Mesenchymal stem cell (in vitro differentiated cells and primary cell): ENCODE measurements around the gene IGSF9.

Experiments
- DNase-seq: peaks from one replicate; pipeline ENCODE4 v3.0.0-alpha.2; 2013
- H2AFZ ChIP-seq: one replicate; pipeline ENCODE4 v1.6.1; 2013; ENCODE audit warnings: low read depth, mild to moderate bottlenecking, control low read depth, inconsistent platforms, low read length, moderate library complexity
- H2AK5ac ChIP-seq: 2 replicates; pipeline ENCODE4 v1.6.1; 2013; ENCODE audit warnings: low read length, moderate library complexity, mild to moderate bottlenecking, inconsistent platforms; ENCODE audit not compliant: severe bottlenecking
- H2BK120ac ChIP-seq: one replicate; pipeline ENCODE4 v1.6.1; 2013; ENCODE audit warnings: low read depth, mild to moderate bottlenecking, inconsistent platforms, low read length, moderate library complexity
- H2BK12ac ChIP-seq, 2 experiments: one replicate each; pipeline ENCODE4 v1.6.1; 2013; ENCODE audit warnings: inconsistent platforms in 2 of 2, low read length in 2 of 2, mild to moderate bottlenecking in 2 of 2, moderate library complexity in 2 of 2, control low read depth in 1 of 2
- H2BK15ac ChIP-seq: one replicate; pipeline ENCODE4 v1.6.1; 2013; ENCODE audit warnings: mild to moderate bottlenecking, low read depth, inconsistent platforms; ENCODE audit not compliant: poor library complexity, severe bottlenecking
- H2BK5ac ChIP-seq: 2 replicates; pipeline ENCODE4 v1.6.1; 2013; ENCODE audit warnings: low read depth, mild to moderate bottlenecking, low read length, control low read depth, inconsistent platforms; ENCODE audit not compliant: poor library complexity, severe bottlenecking
- H3K14ac ChIP-seq, 2 experiments: one replicate each; pipeline ENCODE4 v1.6.1; 2013; ENCODE audit warnings: inconsistent platforms in 2 of 2, low read length in 2 of 2, control low read depth in 1 of 2, mild to moderate bottlenecking in 1 of 2, moderate library complexity in 1 of 2
- H3K18ac ChIP-seq, 2 experiments: one replicate each; pipeline ENCODE4 v1.6.1; 2013; ENCODE audit warnings: inconsistent platforms in 2 of 2, low read length in 2 of 2, control low read depth in 1 of 2, low read depth in 1 of 2, mild to moderate bottlenecking in 1 of 2
- H3K23ac ChIP-seq, 2 experiments: one replicate each; pipeline ENCODE4 v1.6.1; 2013; ENCODE audit warnings: inconsistent platforms in 2 of 2, low read length in 2 of 2, mild to moderate bottlenecking in 2 of 2, moderate library complexity in 2 of 2, control low read depth in 1 of 2
- H3K27ac ChIP-seq: 2 replicates; pipeline ENCODE4 v1.5.1; 2013; ENCODE audit warnings: mild to moderate bottlenecking, moderate library complexity, low read length, control low read depth, inconsistent platforms; ENCODE audit not compliant: poor library complexity, severe bottlenecking
- H3K27me3 ChIP-seq, 2 experiments: 2 replicates each; pipeline versions ENCODE4 v1.6.1 to v1.7.0; 2013; ENCODE audit warnings: low read length in 2 of 2, mild to moderate bottlenecking in 2 of 2, moderate library complexity in 2 of 2, control low read depth in 1 of 2, inconsistent platforms in 1 of 2; ENCODE audit not compliant: control insufficient read depth in 1 of 2, insufficient read depth in 1 of 2
- H3K36me3 ChIP-seq, 2 experiments: 2 replicates each; pipeline versions ENCODE4 v1.6.1 to v1.7.0; 2013; ENCODE audit warnings: low read length in 2 of 2, control low read depth in 1 of 2, inconsistent platforms in 1 of 2, low read depth in 1 of 2, mild to moderate bottlenecking in 1 of 2; ENCODE audit not compliant: insufficient read depth in 2 of 2, control insufficient read depth in 1 of 2
- H3K4ac ChIP-seq, 2 experiments: one replicate each; pipeline ENCODE4 v1.6.1; 2013; ENCODE audit warnings: inconsistent platforms in 2 of 2, low read length in 2 of 2, mild to moderate bottlenecking in 2 of 2, moderate library complexity in 2 of 2, control low read depth in 1 of 2, low read depth in 1 of 2
- H3K4me1 ChIP-seq: 2 replicates; pipeline ENCODE4 v1.6.1; 2013; ENCODE audit warnings: low read depth, low read length, control low read depth; ENCODE audit not compliant: control insufficient read depth, insufficient read depth
- H3K4me2 ChIP-seq: 2 replicates; pipeline ENCODE4 v1.6.1; 2013; ENCODE audit warnings: low read length, mild to moderate bottlenecking, inconsistent platforms; ENCODE audit not compliant: poor library complexity, severe bottlenecking
- H3K4me3 ChIP-seq, 2 experiments: 2 replicates each; pipeline versions ENCODE4 v1.5.1 to v1.7.0; 2013; ENCODE audit warnings: low read length in 2 of 2, mild to moderate bottlenecking in 2 of 2, control low read depth in 1 of 2, low read depth in 1 of 2; ENCODE audit not compliant: insufficient read depth in 1 of 2
- H3K79me1 ChIP-seq: replicated peaks from 2 replicates; pipeline ENCODE4 v1.6.1; 2013; ENCODE audit warnings: mild to moderate bottlenecking, control low read depth, low read length, inconsistent platforms; ENCODE audit not compliant: poor library complexity, severe bottlenecking
- H3K9ac ChIP-seq: 2 replicates; pipeline ENCODE4 v1.7.0; 2013; ENCODE audit warnings: mild to moderate bottlenecking, low read length, moderate library complexity
- H3K9me3 ChIP-seq: 2 replicates; pipeline ENCODE4 v1.7.0; 2013; ENCODE audit warnings: mild to moderate bottlenecking, low read length; ENCODE audit not compliant: control insufficient read depth
- H4K8ac ChIP-seq: one replicate; pipeline ENCODE4 v1.6.1; 2013; ENCODE audit warnings: inconsistent platforms, mild to moderate bottlenecking, low read length, moderate library complexity
- H4K91ac ChIP-seq: one replicate; pipeline ENCODE4 v1.6.1; 2013; ENCODE audit warnings: mild to moderate bottlenecking, low read length, inconsistent platforms
- WGBS: methylation state at CpG from one replicate; pipeline ENCODE4 v1.1.7; 2013; ENCODE audit warnings: mixed read lengths; 5-methylcytosine and 5-hydroxymethylcytosine counted together

IGSF9 gene

GRCh38 chr1:159918352-159919200, 26.8 kb downstream of the IGSF9 start:
- Histone ChIP-seq H3K9me3 (no peaks in the 10 kb centered on the region), H3K23ac (no peak overlapping the region), H3K4ac (no peak overlapping the region), H2AK5ac (no peak overlapping the region), H3K27me3 (no peaks in the 10 kb centered on the region), H2BK120ac (no peak overlapping the region), H3K18ac (no peak overlapping the region), H3K4me1 (peaks cover 58% of the 10 kb centered on the region), H2AFZ (no peak overlapping the region), H3K27ac (no peak overlapping the region), H3K79me1 (peaks cover 3% of the 10 kb centered on the region), H3K36me3 (peaks cover 42 to 46% of the 10 kb centered on the region in 2 experiments), H2BK5ac (no peak overlapping the region), H2BK15ac (no peak overlapping the region), H2BK12ac (peak overlapping the region in 1 of 2 experiments; percentile 32), H4K91ac (no peak overlapping the region), H4K8ac (no peak overlapping the region), H3K9ac (no peak overlapping the region), H3K14ac (no peak overlapping the region), H3K4me2 (no peak overlapping the region), H3K4me3 (no peak overlapping the region)
- WGBS = 95% methylated on average over 12 of the region's 13 CpGs
- DNase-seq = peak; percentile 47

GRCh38 chr1:159917533-159918351, 27.7 kb downstream of the IGSF9 start:
- 89% methylated on average over 4 of the region's 5 CpGs for WGBS
- peak overlapping the region; percentile 0 for H3K9ac ChIP-seq
- H3K18ac ChIP-seq = peak overlapping the region in 1 of 2 experiments; percentile 6

GRCh38 chr1:159916242-159917051, 29.0 kb downstream of the IGSF9 start:
- peak overlapping the region; percentile 88 for H2BK5ac ChIP-seq
- H3K27me3 ChIP-seq = no peaks in the 10 kb centered on the region
- H2BK15ac ChIP-seq = no peak overlapping the region
- H3K4me3 ChIP-seq = no peak overlapping the region
- H4K91ac ChIP-seq = no peak overlapping the region
- peaks cover 3% of the 10 kb centered on the region for H3K79me1 ChIP-seq
- H3K27ac ChIP-seq = peak overlapping the region; percentile 89
- peak overlapping the region; percentile 98 for H2AK5ac ChIP-seq
- H3K36me3 ChIP-seq = peaks cover 35 to 46% of the 10 kb centered on the region in 2 experiments
- no peak overlapping the region for H4K8ac ChIP-seq
- peak overlapping the region in 1 of 2 experiments; percentile 65 for H3K18ac ChIP-seq
- peak overlapping the region; percentile 27 for H3K9ac ChIP-seq
- no peak overlapping the region for H3K4me2 ChIP-seq
- H2BK120ac ChIP-seq = no peak overlapping the region
- H3K9me3 ChIP-seq = no peaks in the 10 kb centered on the region
- H3K4me1 ChIP-seq = peaks cover 44% of the 10 kb centered on the region
- H2BK12ac ChIP-seq = no peak overlapping the region
- DNase-seq = peak; percentile 88
- H2AFZ ChIP-seq = no peak overlapping the region
- peak overlapping the region in 1 of 2 experiments; percentile 15 for H3K4ac ChIP-seq
- H3K14ac ChIP-seq = peak overlapping the region in 1 of 2 experiments; percentile 49
- WGBS = 54% methylated on average over 7 of the region's 9 CpGs
- H3K23ac ChIP-seq = no peak overlapping the region

More at GRCh38 chr1:159917533-159918351, 27.7 kb downstream of the IGSF9 start:
- peak; percentile 33 for DNase-seq
- Histone ChIP-seq H3K14ac (no peak overlapping the region), H2BK12ac (peak overlapping the region in 1 of 2 experiments; percentile 51), H3K4me1 (peaks cover 49% of the 10 kb centered on the region), H2BK5ac (no peak overlapping the region), H3K4me3 (no peak overlapping the region), H3K23ac (peak overlapping the region in 1 of 2 experiments; percentile 37), H4K91ac (peak overlapping the region; percentile 30), H2AK5ac (peak overlapping the region; percentile 37), H3K27ac (peak overlapping the region; percentile 12), H3K27me3 (no peaks in the 10 kb centered on the region), H3K79me1 (peaks cover 3% of the 10 kb centered on the region), H2AFZ (no peak overlapping the region), H4K8ac (peak overlapping the region; percentile 8), H3K4ac (no peak overlapping the region), H2BK15ac (no peak overlapping the region), H2BK120ac (no peak overlapping the region), H3K9me3 (no peaks in the 10 kb centered on the region), H3K36me3 (peaks cover 37 to 46% of the 10 kb centered on the region in 2 experiments), H3K4me2 (no peak overlapping the region)
